Immature natural killer cell (primary cell): ENCODE data around the gene SUPT6H. TPM values are rescaled to one million over a fixed set of nuclear protein-coding genes. Genes with fewer than 3 reads are reported as not detected.

Experiments used
- DNase-seq, 3 donors: peaks; one replicate each; pipeline ENCODE4 v3.0.0; 2022; ENCODE audit warnings: mixed read lengths in 1 of 3
- H3K27ac Mint-ChIP-seq, 6 donors: one replicate each; pipeline ENCODE4 v1.8.0; 2020; ENCODE audit warnings: mixed read lengths in 6 of 6, mild to moderate bottlenecking in 5 of 6, inconsistent platforms in 4 of 6, moderate library complexity in 3 of 6
- H3K27me3 Mint-ChIP-seq, 3 donors: one replicate each; pipeline ENCODE4 v1.8.0; 2020 to 2021; ENCODE audit warnings: low read depth in 3 of 3, mild to moderate bottlenecking in 3 of 3, mixed read lengths in 3 of 3, moderate library complexity in 3 of 3, inconsistent platforms in 1 of 3
- H3K36me3 Mint-ChIP-seq, 3 donors: one replicate each; pipeline ENCODE4 v1.8.0; 2020; ENCODE audit warnings: mixed read lengths in 3 of 3, inconsistent platforms in 2 of 3, mild to moderate bottlenecking in 2 of 3
- H3K4me1 Mint-ChIP-seq, 2 donors: one replicate each; pipeline ENCODE4 v1.8.0; 2020; ENCODE audit warnings: inconsistent platforms in 2 of 2, mild to moderate bottlenecking in 2 of 2, mixed read lengths in 2 of 2, moderate library complexity in 1 of 2
- H3K4me3 Mint-ChIP-seq, 5 donors: one replicate each; pipeline ENCODE4 v1.8.0; 2020; ENCODE audit warnings: mild to moderate bottlenecking in 5 of 5, mixed read lengths in 5 of 5, inconsistent platforms in 3 of 5, moderate library complexity in 3 of 5
- H3K9me3 Mint-ChIP-seq, 6 donors: one replicate each; pipeline ENCODE4 v1.8.0; 2020; ENCODE audit warnings: mild to moderate bottlenecking in 6 of 6, mixed read lengths in 6 of 6, inconsistent platforms in 4 of 6, moderate library complexity in 3 of 6
- polyA plus RNA-seq, 3 donors: library from polyadenylated mRNA; unstranded; fragments of 300-500 nt; fragmentation: Illumina TruSeq; gene quantifications; one replicate each; pipeline ENCODE4 v1.2.3, GENCODE V29; 2021

The SUPT6H gene
- polyA plus RNA-seq, 3 donors from 2014 or later = 5.2 to 18.3 (median 7.4) TPM

- Mint-ChIP-seq H3K27ac (peak overlapping the region; percentile 69 to 94 (median 83)), H3K9me3 (no peaks in the 10 kb centered on the region), H3K36me3 (no peaks in the 10 kb centered on the region), H3K27me3 (peaks cover 2 to 12% (median 5%) of the 10 kb centered on the region in 3 donors), H3K4me1 (peaks cover 10 to 22% of the 10 kb centered on the region in 2 donors), H3K4me3 (peak overlapping the region; percentile 83 to 94 (median 86))
- DNase-seq = peak; percentile 42 to 52 (median 49)
Observed at GRCh38 chr17:28744104-28744971, 82.3 kb downstream of the SUPT6H start.

GRCh38 chr17:28744972-28745785 lies 83.2 kb downstream of the SUPT6H start:
- H3K9me3 Mint-ChIP-seq = no peaks in the 10 kb centered on the region
- H3K27ac Mint-ChIP-seq = peak overlapping the region; percentile 69 to 94 (median 83)
- H3K27me3 Mint-ChIP-seq = peaks cover 2 to 12% (median 5%) of the 10 kb centered on the region in 3 donors
- no peaks in the 10 kb centered on the region for H3K36me3 Mint-ChIP-seq
- peaks cover 10 to 25% of the 10 kb centered on the region in 2 donors for H3K4me1 Mint-ChIP-seq
- H3K4me3 Mint-ChIP-seq = peak overlapping the region; percentile 83 to 94 (median 86)
- DNase-seq = peak in 2 of 3 donors; percentile 18 to 21

DNA sequence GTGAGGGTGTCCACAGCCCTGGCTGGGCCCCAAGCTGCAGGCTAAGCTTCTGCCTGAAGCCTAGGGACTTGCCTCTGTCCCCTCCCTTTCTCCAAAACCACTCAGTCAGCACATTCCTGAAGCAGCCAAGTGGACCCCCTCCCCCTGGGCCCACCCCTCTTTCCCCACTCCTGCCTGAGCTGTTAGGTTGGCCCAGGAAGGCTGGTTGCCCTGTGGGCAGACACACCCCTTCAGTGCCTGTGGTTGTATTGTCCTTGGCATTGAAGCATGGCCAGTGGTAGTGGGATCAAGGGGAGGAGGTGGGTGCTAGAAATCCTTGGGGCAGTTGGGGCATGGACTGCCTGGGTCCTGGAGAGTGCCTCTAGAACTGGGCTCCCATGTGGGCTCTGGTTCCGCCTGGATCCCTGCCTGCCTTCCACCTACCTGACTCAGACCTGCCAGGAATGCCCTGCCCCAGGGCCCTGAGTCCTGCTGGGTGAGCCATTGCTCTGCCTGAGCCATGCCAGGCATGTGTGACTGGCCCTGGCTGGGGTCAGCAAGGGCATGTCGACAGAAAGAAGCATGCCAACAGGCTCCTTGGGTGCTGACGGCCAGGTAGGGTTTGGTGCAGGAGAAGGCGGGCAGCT lies 83.9 kb downstream of the SUPT6H start:
- H3K4me1 Mint-ChIP-seq = peaks cover 10 to 25% of the 10 kb centered on the region in 2 donors
- peak overlapping the region in 1 of 6 donors; percentile 22 for H3K27ac Mint-ChIP-seq
- H3K4me3 Mint-ChIP-seq = peak overlapping the region in 3 of 5 donors; percentile 27 to 50 (median 29)
- no peaks in the 10 kb centered on the region for H3K36me3 Mint-ChIP-seq
- no peaks in the 10 kb centered on the region for H3K9me3 Mint-ChIP-seq
- DNase-seq = no peak
- peaks cover 2 to 12% (median 5%) of the 10 kb centered on the region in 3 donors for H3K27me3 Mint-ChIP-seq

- Mint-ChIP-seq H3K27ac (peak overlapping the region in 2 of 6 donors; percentile 22 to 57), H3K27me3 (peaks cover 2 to 12% (median 5%) of the 10 kb centered on the region in 3 donors), H3K9me3 (no peaks in the 10 kb centered on the region), H3K36me3 (no peaks in the 10 kb centered on the region), H3K4me1 (peaks cover 10 to 25% of the 10 kb centered on the region in 2 donors), H3K4me3 (peak overlapping the region in 1 of 5 donors; percentile 29)
- DNase-seq = no peak
Observed at GRCh38 chr17:28746611-28747050, 84.6 kb downstream of the SUPT6H start.

GRCh38 chr17:28747051-28747691 lies 85.2 kb downstream of the SUPT6H start:
- peaks cover 10 to 25% of the 10 kb centered on the region in 2 donors for H3K4me1 Mint-ChIP-seq
- no peaks in the 10 kb centered on the region for H3K36me3 Mint-ChIP-seq
- no peak overlapping the region for H3K4me3 Mint-ChIP-seq
- peaks cover 2 to 12% (median 5%) of the 10 kb centered on the region in 3 donors for H3K27me3 Mint-ChIP-seq
- H3K27ac Mint-ChIP-seq = peak overlapping the region in 1 of 6 donors; percentile 17
- no peak for DNase-seq
- H3K9me3 Mint-ChIP-seq = no peaks in the 10 kb centered on the region

GRCh38 chr17:28747801-28748750 lies 86.1 kb downstream of the SUPT6H start:
- H3K36me3 Mint-ChIP-seq = no peaks in the 10 kb centered on the region
- peaks cover 10 to 23% of the 10 kb centered on the region in 2 donors for H3K4me1 Mint-ChIP-seq
- no peaks in the 10 kb centered on the region for H3K9me3 Mint-ChIP-seq
- DNase-seq = no peak
- H3K27ac Mint-ChIP-seq = peak overlapping the region in 1 of 6 donors; percentile 23
- H3K4me3 Mint-ChIP-seq = no peak overlapping the region
- peaks cover 1 to 11% (median 5%) of the 10 kb centered on the region in 3 donors for H3K27me3 Mint-ChIP-seq

GRCh38 chr17:28748852-28749515 lies 87.0 kb downstream of the SUPT6H start:
- no peak overlapping the region for H3K4me3 Mint-ChIP-seq
- H3K9me3 Mint-ChIP-seq = no peaks in the 10 kb centered on the region
- H3K36me3 Mint-ChIP-seq = no peaks in the 10 kb centered on the region
- peaks cover 0 to 9% (median 5%) of the 10 kb centered on the region in 3 donors for H3K27me3 Mint-ChIP-seq
- DNase-seq = no peak
- H3K27ac Mint-ChIP-seq = peak overlapping the region in 1 of 6 donors; percentile 28
- H3K4me1 Mint-ChIP-seq = peaks cover 10 to 20% of the 10 kb centered on the region in 2 donors

DNA sequence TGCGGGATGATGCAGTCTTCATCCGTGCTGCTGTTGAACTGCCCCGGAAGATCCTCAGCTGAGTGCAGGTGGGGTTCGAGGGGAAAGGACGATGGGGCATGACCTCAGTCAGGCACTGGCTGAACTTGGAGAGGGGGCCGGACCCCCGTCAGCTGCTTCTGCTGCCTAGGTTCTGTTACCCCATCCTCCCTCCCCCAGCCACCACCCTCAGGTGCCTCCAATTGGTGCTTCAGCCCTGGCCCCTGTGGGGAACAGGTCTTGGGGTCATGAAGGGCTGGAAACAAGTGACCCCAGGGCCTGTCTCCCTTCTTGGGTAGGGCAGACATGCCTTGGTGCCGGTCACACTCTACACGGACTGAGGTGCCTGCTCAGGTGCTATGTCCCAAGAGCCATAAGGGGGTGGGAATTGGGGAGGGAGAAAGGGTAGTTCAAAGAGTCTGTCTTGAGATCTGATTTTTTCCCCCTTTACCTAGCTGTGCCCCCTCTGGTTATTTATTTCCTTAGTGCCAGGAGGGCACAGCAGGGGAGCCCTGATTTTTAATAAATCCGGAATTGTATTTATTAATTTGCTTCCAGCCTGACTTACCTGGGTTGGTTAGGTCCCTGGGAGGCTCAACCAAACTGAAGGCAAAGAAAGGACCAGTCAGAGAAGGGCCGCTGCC lies 87.6 kb downstream of the SUPT6H start:
- DNase-seq = no peak
- H3K27me3 Mint-ChIP-seq = peaks cover 0 to 6% (median 2%) of the 10 kb centered on the region in 3 donors
- H3K9me3 Mint-ChIP-seq = no peaks in the 10 kb centered on the region
- peaks cover 6 to 17% of the 10 kb centered on the region in 2 donors for H3K4me1 Mint-ChIP-seq
- no peak overlapping the region for H3K4me3 Mint-ChIP-seq
- H3K36me3 Mint-ChIP-seq = no peaks in the 10 kb centered on the region
- no peak overlapping the region for H3K27ac Mint-ChIP-seq

GRCh38 chr17:28750178-28751047 lies 88.4 kb downstream of the SUPT6H start:
- no peaks in the 10 kb centered on the region for H3K9me3 Mint-ChIP-seq
- H3K36me3 Mint-ChIP-seq = no peaks in the 10 kb centered on the region
- peak; percentile 85 to 86 (median 86) for DNase-seq
- peaks cover 0 to 11% of the 10 kb centered on the region in 2 donors for H3K4me1 Mint-ChIP-seq
- no peak overlapping the region for H3K4me3 Mint-ChIP-seq
- H3K27me3 Mint-ChIP-seq = peaks cover 0 to 2% (median 1%) of the 10 kb centered on the region in 3 donors
- H3K27ac Mint-ChIP-seq = peak overlapping the region in 1 of 6 donors; percentile 29

DNA sequence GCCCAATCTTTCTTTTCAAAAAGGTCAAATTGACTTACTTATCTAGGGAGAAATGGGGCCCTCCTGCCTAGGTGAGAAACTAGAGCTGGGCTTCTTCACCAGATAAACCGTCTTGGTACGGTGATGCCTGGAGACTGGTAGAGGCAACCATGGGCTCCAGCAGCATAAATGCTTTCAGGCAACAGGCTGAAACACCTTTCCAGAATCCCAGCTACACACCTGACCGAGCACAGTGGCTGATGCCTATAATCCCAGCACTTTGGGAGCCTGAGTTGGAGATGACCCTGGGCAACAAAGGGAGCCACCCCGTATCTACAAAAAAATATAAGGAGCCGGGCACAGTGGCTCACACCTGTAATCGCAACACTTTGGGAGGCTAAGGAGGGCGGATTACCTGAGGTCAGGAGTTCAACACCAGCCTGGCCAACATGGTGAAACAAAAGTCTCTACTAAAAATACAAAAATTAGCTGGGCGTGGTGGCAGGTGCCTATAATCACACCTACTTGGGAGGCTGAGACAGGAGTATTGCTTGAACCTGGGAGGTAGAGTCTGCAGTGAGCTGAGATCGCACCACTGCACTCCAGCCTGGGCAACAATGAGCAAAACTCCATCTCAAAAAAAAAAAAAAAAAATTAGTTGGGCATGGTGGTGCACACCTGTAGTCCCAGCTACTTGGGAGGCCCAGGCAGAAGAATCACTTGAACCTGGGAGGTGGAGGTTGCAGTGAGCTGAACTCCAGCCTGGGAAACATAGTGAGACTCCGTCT lies 89.8 kb downstream of the SUPT6H start:
- peaks cover 0 to 5% (median 0%) of the 10 kb centered on the region in 3 donors for H3K36me3 Mint-ChIP-seq
- H3K4me1 Mint-ChIP-seq = peaks cover 0 to 2% of the 10 kb centered on the region in 2 donors
- no peaks in the 10 kb centered on the region for H3K9me3 Mint-ChIP-seq
- H3K4me3 Mint-ChIP-seq = no peak overlapping the region
- no peak for DNase-seq
- H3K27me3 Mint-ChIP-seq = peaks cover 0 to 2% (median 0%) of the 10 kb centered on the region in 3 donors
- peak overlapping the region in 1 of 6 donors; percentile 53 for H3K27ac Mint-ChIP-seq
